Liver (tissue), 3 donors: ENCODE results near the gene GNPTG.

Source experiments
- CTCF ChIP-seq: fragments of 150-350 bp; IDR thresholded peaks from 2 replicates; pipeline ENCODE4 v1.5.1; 2017; ENCODE audit warnings: improper control_type of control experiment, low read depth, low read length; ENCODE audit not compliant: missing input control
- GABPA ChIP-seq, 2 donors: IDR thresholded peaks in 1 of 2; conservative IDR thresholded peaks in 1 of 2; 2 replicates each; pipeline ENCODE4 v1.6.1; 2016; ENCODE audit warnings: antibody characterized with exemption in 2 of 2, mild to moderate bottlenecking in 1 of 2, moderate library complexity in 1 of 2
- HNF4G ChIP-seq: IDR thresholded peaks from 2 replicates; pipeline ENCODE4 v1.6.1; 2016; ENCODE audit warnings: antibody characterized with exemption
- JUND ChIP-seq, 2 donors: IDR thresholded peaks; 2 replicates each; pipeline ENCODE4 v1.6.1; 2016; ENCODE audit warnings: antibody characterized with exemption in 2 of 2
- RAD21 ChIP-seq, 2 donors: IDR thresholded peaks; 2 replicates each; pipeline ENCODE4 v1.6.1; 2016; ENCODE audit warnings: antibody characterized with exemption in 2 of 2, mild to moderate bottlenecking in 2 of 2
- TAF1 ChIP-seq: conservative IDR thresholded peaks from 2 replicates; pipeline ENCODE4 v1.6.1; 2016; ENCODE audit warnings: antibody characterized with exemption, mild to moderate bottlenecking
- YY1 ChIP-seq: IDR thresholded peaks from 2 replicates; pipeline ENCODE4 v1.6.1; 2016; ENCODE audit warnings: antibody characterized with exemption, mild to moderate bottlenecking
- ZBTB33 ChIP-seq: IDR thresholded peaks from 2 replicates; pipeline ENCODE4 v1.6.1; 2016; ENCODE audit warnings: antibody characterized with exemption
- TF ChIP-seq, protein P1 (sequence below): IDR thresholded peaks from 2 replicates; pipeline ENCODE4 v1.6.1; 2016; ENCODE audit warnings: antibody characterized with exemption, mild to moderate bottlenecking
- donor health status: healthy.
- donor health status: healthy.

DNA sequence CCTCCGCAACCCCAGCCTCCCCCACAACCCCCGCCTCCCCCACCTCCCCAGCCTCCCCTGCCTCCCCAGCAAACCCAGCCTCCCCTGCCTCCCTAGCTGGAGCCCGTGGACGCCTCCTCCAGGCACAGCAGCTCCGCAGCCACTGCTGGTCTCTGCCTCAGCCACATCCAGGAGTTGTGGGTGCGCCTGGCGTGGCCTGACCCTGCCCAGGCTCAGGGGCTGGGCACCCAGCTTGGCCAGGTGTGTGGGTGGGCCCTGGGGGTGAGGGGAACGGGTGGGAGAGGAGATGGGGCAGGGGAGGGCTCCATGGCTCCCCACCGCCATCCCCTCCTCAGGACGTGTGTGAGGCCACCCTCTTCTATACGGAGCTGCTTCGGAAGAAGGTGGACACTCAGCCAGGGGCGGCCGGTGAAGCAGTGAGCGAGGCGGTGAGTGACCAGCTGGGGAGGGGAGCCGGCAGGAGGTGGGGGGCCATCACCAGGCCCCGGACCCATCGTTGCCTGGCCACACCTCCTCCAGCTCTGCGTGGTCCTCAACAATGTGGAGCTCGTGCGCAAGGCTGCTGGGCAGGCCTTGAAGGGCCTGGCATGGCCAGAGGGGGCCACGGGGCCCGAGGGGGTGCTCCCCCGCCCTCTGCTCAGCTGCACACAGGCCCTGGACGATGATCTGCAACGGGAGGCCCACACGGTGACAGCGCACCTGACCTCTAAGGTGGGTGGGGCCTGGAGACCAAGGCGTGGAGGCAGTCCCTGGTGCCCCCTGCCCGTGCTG is 5.9 kb upstream of the GNPTG start:
- no peak for TF ChIP-seq RAD21 (IDR thresholded peaks at IDR 0.05)
- no peak for TF ChIP-seq TAF1
- TF ChIP-seq YY1: no peak
- TF ChIP-seq CTCF: no peak
- no peak for TF ChIP-seq ZBTB33
- TF ChIP-seq, protein P1, sequence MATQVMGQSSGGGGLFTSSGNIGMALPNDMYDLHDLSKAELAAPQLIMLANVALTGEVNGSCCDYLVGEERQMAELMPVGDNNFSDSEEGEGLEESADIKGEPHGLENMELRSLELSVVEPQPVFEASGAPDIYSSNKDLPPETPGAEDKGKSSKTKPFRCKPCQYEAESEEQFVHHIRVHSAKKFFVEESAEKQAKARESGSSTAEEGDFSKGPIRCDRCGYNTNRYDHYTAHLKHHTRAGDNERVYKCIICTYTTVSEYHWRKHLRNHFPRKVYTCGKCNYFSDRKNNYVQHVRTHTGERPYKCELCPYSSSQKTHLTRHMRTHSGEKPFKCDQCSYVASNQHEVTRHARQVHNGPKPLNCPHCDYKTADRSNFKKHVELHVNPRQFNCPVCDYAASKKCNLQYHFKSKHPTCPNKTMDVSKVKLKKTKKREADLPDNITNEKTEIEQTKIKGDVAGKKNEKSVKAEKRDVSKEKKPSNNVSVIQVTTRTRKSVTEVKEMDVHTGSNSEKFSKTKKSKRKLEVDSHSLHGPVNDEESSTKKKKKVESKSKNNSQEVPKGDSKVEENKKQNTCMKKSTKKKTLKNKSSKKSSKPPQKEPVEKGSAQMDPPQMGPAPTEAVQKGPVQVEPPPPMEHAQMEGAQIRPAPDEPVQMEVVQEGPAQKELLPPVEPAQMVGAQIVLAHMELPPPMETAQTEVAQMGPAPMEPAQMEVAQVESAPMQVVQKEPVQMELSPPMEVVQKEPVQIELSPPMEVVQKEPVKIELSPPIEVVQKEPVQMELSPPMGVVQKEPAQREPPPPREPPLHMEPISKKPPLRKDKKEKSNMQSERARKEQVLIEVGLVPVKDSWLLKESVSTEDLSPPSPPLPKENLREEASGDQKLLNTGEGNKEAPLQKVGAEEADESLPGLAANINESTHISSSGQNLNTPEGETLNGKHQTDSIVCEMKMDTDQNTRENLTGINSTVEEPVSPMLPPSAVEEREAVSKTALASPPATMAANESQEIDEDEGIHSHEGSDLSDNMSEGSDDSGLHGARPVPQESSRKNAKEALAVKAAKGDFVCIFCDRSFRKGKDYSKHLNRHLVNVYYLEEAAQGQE: no peak
- no peak for TF ChIP-seq JUND (IDR thresholded peaks at IDR 0.05)
- no peak for TF ChIP-seq HNF4G
- TF ChIP-seq GABPA (IDR thresholded peaks at IDR 0.05 in 1 of 2, conservative IDR thresholded peaks at IDR 0.05 in 1 of 2): no peak
